NCI-H128 (cell line): ENCODE data around the gene USH2A.

ENCODE experiments used
- DNase-seq: peaks from one replicate; lab custom pipeline; 2025; ENCODE audit not compliant: unreplicated experiment; lab: John Stamatoyannopoulos, UW

USH2A gene

GRCh38 chr1:215720126-215720525, 703.1 kb downstream of the USH2A start:
- no peak for DNase-seq

- no peak for DNase-seq
These were observed 703.7 kb downstream of the USH2A start for GRCh38 chr1:215719552-215719951.

- no peak for DNase-seq
These were observed 704.5 kb downstream of the USH2A start for GRCh38 chr1:215718575-215719287.

GRCh38 chr1:215717677-215718426, 705.4 kb downstream of the USH2A start:
- no peak for DNase-seq

GRCh38 chr1:215710899-215711225, 712.4 kb downstream of the USH2A start:
- no peak for DNase-seq

- DNase-seq, result peak; percentile 71
These were observed 713.0 kb downstream of the USH2A start for GRCh38 chr1:215710036-215710898.

GRCh38 chr1:215704089-215704860, 719.0 kb downstream of the USH2A start:
- no peak for DNase-seq

GRCh38 chr1:215682232-215682631, 741.0 kb downstream of the USH2A start:
- DNase-seq, result no peak

- DNase-seq, result no peak
These were observed 742.2 kb downstream of the USH2A start for GRCh38 chr1:215681041-215681440.

- DNase-seq, result no peak
These were observed 744.0 kb downstream of the USH2A start for GRCh38 chr1:215679231-215679630.

GRCh38 chr1:215677112-215677511, 746.1 kb downstream of the USH2A start:
- DNase-seq, result no peak

- no peak for DNase-seq
These were observed 749.3 kb downstream of the USH2A start for GRCh38 chr1:215673943-215674342.

- DNase-seq, result no peak
These were observed 750.8 kb downstream of the USH2A start for GRCh38 chr1:215672482-215672881.

- no peak for DNase-seq
These were observed 753.3 kb downstream of the USH2A start for GRCh38 chr1:215669806-215670491.

- no peak for DNase-seq
These were observed 755.5 kb downstream of the USH2A start for GRCh38 chr1:215667761-215668160.

- DNase-seq, result no peak
These were observed 758.0 kb downstream of the USH2A start for GRCh38 chr1:215665215-215665614.

GRCh38 chr1:215661033-215661432, 762.2 kb downstream of the USH2A start:
- DNase-seq, result no peak

- no peak for DNase-seq
These were observed 763.0 kb downstream of the USH2A start for GRCh38 chr1:215660259-215660658.

GRCh38 chr1:215657047-215657446, 766.2 kb downstream of the USH2A start:
- DNase-seq, result no peak

GRCh38 chr1:215652371-215652770, 770.9 kb downstream of the USH2A start:
- DNase-seq, result no peak
